Measurements from ENCODE around the gene MPP4. TPM values are rescaled to one million over a fixed set of nuclear protein-coding genes. Genes with fewer than 3 reads are reported as not detected.

The MPP4 gene
- total RNA-seq, 1 experiment from 2014 or later: 0.77 TPM

DNA sequence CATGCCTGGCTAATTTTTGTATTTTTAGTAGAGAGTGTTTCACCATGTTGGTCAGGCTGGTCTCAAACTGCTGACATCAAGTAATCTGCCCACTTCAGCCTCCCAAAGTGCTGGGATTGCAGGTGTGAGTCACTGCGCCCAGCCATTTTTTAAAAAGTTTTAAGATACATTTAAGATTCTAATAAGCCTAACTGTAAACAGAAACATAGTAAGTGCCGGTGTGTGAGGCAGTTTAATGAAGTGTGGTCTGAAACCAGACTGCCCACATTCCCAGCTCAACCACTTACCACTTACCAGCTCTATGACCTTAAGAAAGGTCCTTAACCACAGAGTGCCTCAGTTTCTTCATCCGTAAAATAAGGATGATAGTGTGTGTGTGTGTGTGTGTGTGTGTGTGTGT lies 97.5 kb downstream of the MPP4 start:
- Histone ChIP-seq H3K9me2 (replicated peaks; ENCODE audit: low read length) (no peaks in the 10 kb centered on the region), H3K79me2 (ENCODE audit: low read length) (no peaks in the 10 kb centered on the region), H3F3A (ENCODE audit: low read length, unreplicated experiment) (no peaks in the 10 kb centered on the region), H3K9me3 (ENCODE audit: low read length) (no peaks in the 10 kb centered on the region), H3K27me3 (ENCODE audit: low read length) (no peaks in the 10 kb centered on the region), H4K20me1 (ENCODE audit: low read length) (no peaks in the 10 kb centered on the region), H3K36me3 (ENCODE audit: low read depth, low read length) (no peaks in the 10 kb centered on the region), H3K27ac (ENCODE audit: low read length) (no peak overlapping the region), H3K4me1 (ENCODE audit: insufficient read depth, low read length) (no peaks in the 10 kb centered on the region), H2AFZ (ENCODE audit: low read length) (no peak overlapping the region), H3K9ac (ENCODE audit: low read length) (no peak overlapping the region), H3K4me3 (ENCODE audit: low read length) (no peak overlapping the region), H3K4me2 (ENCODE audit: low read length) (no peak overlapping the region)
- intact Hi-C loops (cut with micrococcal nuclease): no loop called here
- CTCF ChIA-PET: no interaction called here
- DNase-seq (peak; percentile 23), ATAC-seq (no peak)
- no TSS peak for BruUV-seq (replicated peaks)
- POLR2A ChIA-PET (ENCODE audit: unreplicated experiment): no interaction called here
- TF ChIP-seq EZH2phosphoT487 (IDR thresholded peaks at IDR 0.05; ENCODE audit: borderline replicate concordance, low read length): no peak
- TF ChIP-seq EZH2 (IDR thresholded peaks at IDR 0.05; ENCODE audit: low read length, unreplicated experiment): no peak
- TF ChIP-seq CTCF (conservative IDR thresholded peaks at IDR 0.05; ENCODE audit: low read depth, low read length): no peak

DNA sequence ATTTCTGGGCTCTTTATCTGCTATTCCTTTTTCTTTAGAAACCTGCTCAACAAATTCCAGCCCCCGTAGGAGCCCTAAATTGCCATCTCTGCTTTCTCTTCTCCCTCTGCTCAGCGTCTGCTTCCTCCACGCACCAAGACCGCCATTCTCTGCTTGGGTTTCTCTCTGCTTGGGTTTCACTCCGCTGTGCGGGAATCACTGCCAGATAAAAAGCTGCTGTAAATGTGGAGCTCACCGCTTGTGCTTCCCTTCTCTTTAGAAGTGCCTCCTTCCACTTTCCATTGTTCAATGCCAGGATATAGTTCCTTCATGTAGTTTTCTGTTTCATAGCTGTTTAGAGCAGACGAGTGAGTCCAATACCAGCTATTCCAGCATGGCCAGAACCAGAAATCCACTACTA lies 101.0 kb downstream of the MPP4 start:
- CTCF ChIA-PET: no interaction called here
- H3F3A ChIP-seq (ENCODE audit: low read length, unreplicated experiment): no peaks in the 10 kb centered on the region
- no peaks in the 10 kb centered on the region for H3K79me2 ChIP-seq (ENCODE audit: low read length)
- no peaks in the 10 kb centered on the region for H3K27me3 ChIP-seq (ENCODE audit: low read length)
- POLR2A ChIA-PET (ENCODE audit: unreplicated experiment): no interaction called here
- DNase-seq (no peak), ATAC-seq (no peak)
- no peaks in the 10 kb centered on the region for H3K9me3 ChIP-seq (ENCODE audit: low read length)
- H3K4me1 ChIP-seq (ENCODE audit: insufficient read depth, low read length): no peaks in the 10 kb centered on the region
- H3K4me3 ChIP-seq (ENCODE audit: low read length): no peak overlapping the region
- BruUV-seq (replicated peaks): no TSS peak
- H3K9ac ChIP-seq (ENCODE audit: low read length): no peak overlapping the region
- no peak for TF ChIP-seq CTCF (conservative IDR thresholded peaks at IDR 0.05; ENCODE audit: low read depth, low read length)
- H4K20me1 ChIP-seq (ENCODE audit: low read length): no peaks in the 10 kb centered on the region
- no peak overlapping the region for H2AFZ ChIP-seq (ENCODE audit: low read length)
- intact Hi-C loops (cut with micrococcal nuclease): no loop called here
- H3K27ac ChIP-seq (ENCODE audit: low read length): no peak overlapping the region
- no peaks in the 10 kb centered on the region for H3K36me3 ChIP-seq (ENCODE audit: low read depth, low read length)
- no peaks in the 10 kb centered on the region for H3K9me2 ChIP-seq (replicated peaks; ENCODE audit: low read length)
- no peak overlapping the region for H3K4me2 ChIP-seq (ENCODE audit: low read length)

Other genes with a start within 250 kb of the MPP4 start
- gene TRAK2, start 247.2 kb downstream of the MPP4 start, total RNA-seq (2014; rRNA removed): 9.4 and 10.1 TPM in 2 replicates
- 27.8 and 28.9 TPM in 2 replicates for gene STRADB, start 246.9 kb downstream of the MPP4 start, total RNA-seq (2014; rRNA removed)
- 32.8 and 39.0 TPM in 2 replicates for gene TMEM237, start 55.1 kb downstream of the MPP4 start, total RNA-seq (2014; rRNA removed)
- gene ALS2, start 82.3 kb upstream of the MPP4 start, total RNA-seq (2014; rRNA removed): 20.4 and 23.8 TPM in 2 replicates
- 2.4 TPM in 1 of 2 replicates, not detected in the other for gene CDK15, start 107.9 kb upstream of the MPP4 start, total RNA-seq (2014; rRNA removed)

All from PC-3 (cell line).